Activated naive CD8-positive, alpha-beta T cell (primary cell): ENCODE measurements around the gene CSRP3.

ENCODE experiments used
- H3K27ac Mint-ChIP-seq: one replicate; pipeline ENCODE4 v1.8.0; 2021; ENCODE audit warnings: mixed read lengths
- H3K27me3 Mint-ChIP-seq: one replicate; pipeline ENCODE4 v1.8.0; 2021; ENCODE audit warnings: mixed read lengths
- H3K36me3 Mint-ChIP-seq: one replicate; pipeline ENCODE4 v1.8.0; 2021; ENCODE audit warnings: mixed read lengths
- H3K4me1 Mint-ChIP-seq: one replicate; pipeline ENCODE4 v1.8.0; 2021; ENCODE audit warnings: low read depth, mixed read lengths
- H3K4me3 Mint-ChIP-seq: one replicate; pipeline ENCODE4 v1.8.0; 2021; ENCODE audit warnings: mild to moderate bottlenecking, mixed read lengths
- H3K9me3 Mint-ChIP-seq: one replicate; pipeline ENCODE4 v1.8.0; 2021; ENCODE audit warnings: low read depth, mixed read lengths

The CSRP3 gene

DNA sequence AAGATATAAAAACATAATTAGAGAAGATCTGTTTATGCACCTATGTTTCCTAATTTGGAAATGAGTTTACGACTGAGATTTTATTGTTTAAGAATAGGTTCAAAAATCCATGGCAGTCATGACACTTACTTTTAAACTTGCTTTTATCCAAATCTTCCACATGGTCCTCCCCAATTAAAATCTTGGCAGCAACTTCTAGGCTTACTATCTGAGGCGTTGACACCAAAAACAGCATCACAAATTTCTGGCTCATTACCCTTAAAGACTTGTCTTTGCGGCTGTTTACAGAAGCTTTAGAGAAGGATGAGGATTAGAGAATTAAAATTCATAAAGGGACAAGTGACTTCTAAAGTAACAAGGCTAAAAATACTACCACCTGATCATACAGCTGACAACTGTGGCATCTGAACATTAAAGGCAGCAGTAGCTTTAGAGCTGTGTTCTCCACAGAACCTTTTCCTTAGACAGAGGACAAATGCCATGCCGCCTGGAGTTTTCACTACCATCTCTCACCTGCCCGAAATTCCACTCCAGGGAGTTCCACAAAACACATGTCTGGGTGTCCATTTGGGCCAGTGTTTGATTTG lies 32.5 kb upstream of the CSRP3 start:
- Mint-ChIP-seq H3K9me3 (no peaks in the 10 kb centered on the region), H3K4me1 (no peaks in the 10 kb centered on the region), H3K27ac (no peak overlapping the region), H3K27me3 (peaks cover 7% of the 10 kb centered on the region), H3K4me3 (no peak overlapping the region), H3K36me3 (no peaks in the 10 kb centered on the region)

DNA sequence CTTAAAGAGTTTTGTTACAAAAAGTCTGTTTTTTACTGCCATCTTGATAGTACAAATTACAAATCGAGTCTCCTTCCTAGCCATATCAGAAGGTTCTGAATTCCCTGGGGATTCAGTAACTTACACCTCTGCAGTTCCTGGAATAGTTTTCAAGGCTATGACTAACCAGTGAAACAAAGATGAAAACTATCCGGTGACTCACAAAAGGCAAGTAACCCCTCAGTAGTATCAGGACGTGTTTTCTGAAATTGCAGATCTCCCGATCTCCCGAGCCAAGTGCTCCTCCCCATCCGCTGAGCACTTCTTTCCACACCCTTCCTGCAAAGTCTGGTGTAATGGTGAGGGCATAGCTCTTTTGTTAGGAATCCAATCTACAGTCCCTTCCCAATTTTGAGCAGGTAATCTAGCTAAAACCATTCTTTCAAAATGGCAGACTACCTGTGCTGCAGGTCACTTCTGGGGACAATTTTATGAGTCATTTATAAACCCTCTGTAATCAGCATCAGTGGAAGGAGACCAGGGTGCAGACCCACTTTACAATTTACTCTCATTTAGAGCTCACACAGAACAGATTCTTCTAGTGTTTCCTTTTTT lies 31.2 kb upstream of the CSRP3 start:
- H3K36me3 Mint-ChIP-seq = no peaks in the 10 kb centered on the region
- H3K9me3 Mint-ChIP-seq = no peaks in the 10 kb centered on the region
- no peak overlapping the region for H3K4me3 Mint-ChIP-seq
- H3K27me3 Mint-ChIP-seq = peaks cover 4% of the 10 kb centered on the region
- H3K27ac Mint-ChIP-seq = no peak overlapping the region
- H3K4me1 Mint-ChIP-seq = no peaks in the 10 kb centered on the region

DNA sequence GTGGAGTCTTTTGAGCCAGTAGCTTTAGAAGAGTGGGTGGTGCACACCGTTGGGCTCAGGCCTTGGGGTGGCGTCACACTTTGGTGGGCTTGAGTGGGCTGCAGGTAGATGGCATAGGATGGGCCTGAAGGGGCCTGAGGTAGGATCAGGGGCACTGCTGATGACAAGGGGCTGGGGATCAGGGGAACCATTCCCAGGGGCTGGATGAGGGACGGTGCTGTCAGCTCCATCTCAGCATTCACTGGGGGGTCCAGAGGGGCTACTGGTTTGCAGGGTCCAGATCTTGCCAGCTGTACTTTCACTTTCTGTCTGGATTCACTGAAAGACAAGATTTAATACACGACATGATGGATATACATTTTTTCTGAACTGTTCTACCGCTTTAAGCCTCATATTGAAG lies 27.9 kb upstream of the CSRP3 start:
- Mint-ChIP-seq H3K27me3 (no peaks in the 10 kb centered on the region), H3K36me3 (no peaks in the 10 kb centered on the region), H3K9me3 (no peaks in the 10 kb centered on the region), H3K27ac (no peak overlapping the region), H3K4me1 (no peaks in the 10 kb centered on the region), H3K4me3 (no peak overlapping the region)

DNA sequence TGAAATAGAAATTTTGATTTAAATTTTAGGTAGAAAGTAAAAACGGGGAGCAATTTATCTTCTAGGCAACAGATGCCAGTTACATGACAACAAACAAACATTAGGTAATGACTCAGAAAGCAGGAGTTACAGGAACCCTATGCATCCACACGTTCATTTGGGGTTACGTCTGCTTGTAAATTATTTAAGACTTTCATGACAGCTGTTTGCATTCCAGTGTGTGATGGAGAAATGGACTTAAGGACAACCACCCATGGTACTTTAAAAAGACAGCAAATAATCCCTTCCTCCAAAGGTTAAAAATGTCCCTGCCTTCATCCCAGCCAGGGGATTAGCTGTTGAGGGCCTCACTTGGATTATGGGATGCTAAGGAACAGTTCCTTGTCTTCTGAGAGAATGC lies 27.2 kb upstream of the CSRP3 start:
- Mint-ChIP-seq H3K36me3 (no peaks in the 10 kb centered on the region), H3K4me1 (no peaks in the 10 kb centered on the region), H3K4me3 (no peak overlapping the region), H3K27ac (no peak overlapping the region), H3K27me3 (no peaks in the 10 kb centered on the region), H3K9me3 (no peaks in the 10 kb centered on the region)

DNA sequence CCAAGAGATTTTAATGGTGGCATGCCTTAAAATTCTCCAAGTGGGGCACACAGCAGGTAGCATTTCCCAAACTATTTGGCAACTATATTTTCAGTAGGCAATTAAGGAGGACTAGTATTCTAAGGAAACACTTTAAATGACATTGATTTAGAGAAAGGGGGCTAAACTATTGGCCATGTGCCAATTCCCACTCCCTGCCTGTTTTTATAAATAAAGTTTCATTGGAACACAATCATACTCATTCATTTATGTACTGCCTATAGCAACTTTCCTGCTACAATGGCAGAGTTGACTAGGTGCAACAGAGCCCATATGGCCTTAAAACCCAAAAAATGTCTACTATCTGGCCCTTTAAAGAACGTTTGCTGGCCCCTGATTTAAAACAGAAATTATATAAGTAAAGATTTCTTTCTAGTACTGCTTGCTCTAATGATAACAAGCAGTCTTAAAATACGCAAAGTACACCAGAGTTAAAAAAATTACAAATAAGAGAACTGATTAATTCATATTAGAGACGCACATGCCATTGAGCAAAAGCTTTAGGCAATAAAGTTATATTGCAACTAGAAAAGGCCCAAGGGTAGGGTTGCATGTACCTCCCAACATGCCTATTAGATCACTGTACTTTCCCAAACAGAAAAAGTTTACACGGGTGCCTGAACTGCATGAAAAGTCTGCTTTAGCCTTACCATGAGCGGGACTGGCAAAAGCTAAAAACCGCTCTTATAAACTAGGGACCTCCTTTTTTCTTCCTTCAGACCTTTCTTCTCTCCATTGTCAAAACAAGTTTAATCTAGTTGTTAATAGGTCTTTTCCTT lies 24.8 kb upstream of the CSRP3 start:
- Mint-ChIP-seq H3K27ac (no peak overlapping the region), H3K4me1 (no peaks in the 10 kb centered on the region), H3K27me3 (no peaks in the 10 kb centered on the region), H3K9me3 (no peaks in the 10 kb centered on the region), H3K4me3 (no peak overlapping the region), H3K36me3 (no peaks in the 10 kb centered on the region)

DNA sequence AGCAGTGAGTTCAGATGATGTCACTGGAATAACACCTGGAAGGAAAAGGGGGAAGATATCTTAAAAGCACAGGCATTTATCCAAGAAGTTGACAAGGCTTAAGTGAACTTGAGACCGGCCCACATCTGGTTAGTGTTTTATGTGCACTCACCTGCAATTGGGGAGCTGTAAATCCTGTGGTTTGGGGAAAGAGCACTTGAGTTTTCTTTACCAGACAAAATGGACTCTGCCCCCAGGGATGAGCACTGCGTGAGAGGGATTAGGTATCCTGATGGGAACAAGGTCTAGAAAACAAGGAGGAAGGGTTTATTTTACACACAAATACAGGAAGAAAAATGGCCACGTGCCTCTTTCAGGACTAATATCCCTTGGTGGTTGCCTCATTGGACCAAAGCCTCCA lies 23.8 kb upstream of the CSRP3 start:
- no peak overlapping the region for H3K27ac Mint-ChIP-seq
- H3K27me3 Mint-ChIP-seq = no peaks in the 10 kb centered on the region
- H3K9me3 Mint-ChIP-seq = no peaks in the 10 kb centered on the region
- no peak overlapping the region for H3K4me3 Mint-ChIP-seq
- no peaks in the 10 kb centered on the region for H3K4me1 Mint-ChIP-seq
- no peaks in the 10 kb centered on the region for H3K36me3 Mint-ChIP-seq

DNA sequence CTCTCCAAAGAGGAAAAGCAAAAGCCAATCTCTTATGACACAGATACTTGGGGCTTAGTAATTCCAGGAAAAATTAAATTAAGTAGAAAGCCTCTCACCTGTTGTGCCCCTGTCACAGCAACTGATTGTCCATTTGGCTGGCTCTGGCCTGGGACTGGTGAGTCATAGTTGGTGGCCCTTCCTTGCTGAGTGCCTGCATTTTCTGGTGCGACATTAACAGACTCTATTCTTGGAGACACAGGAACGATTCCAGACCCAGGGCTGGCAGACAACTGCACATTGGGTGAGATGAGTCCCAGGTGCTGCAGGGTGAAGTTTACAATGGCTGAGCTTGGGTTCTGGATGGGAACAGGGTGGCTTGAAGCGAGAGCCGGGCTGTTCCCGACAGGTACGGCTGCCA lies 23.3 kb upstream of the CSRP3 start:
- Mint-ChIP-seq H3K27ac (no peak overlapping the region), H3K9me3 (no peaks in the 10 kb centered on the region), H3K36me3 (no peaks in the 10 kb centered on the region), H3K4me3 (no peak overlapping the region), H3K4me1 (no peaks in the 10 kb centered on the region), H3K27me3 (no peaks in the 10 kb centered on the region)

DNA sequence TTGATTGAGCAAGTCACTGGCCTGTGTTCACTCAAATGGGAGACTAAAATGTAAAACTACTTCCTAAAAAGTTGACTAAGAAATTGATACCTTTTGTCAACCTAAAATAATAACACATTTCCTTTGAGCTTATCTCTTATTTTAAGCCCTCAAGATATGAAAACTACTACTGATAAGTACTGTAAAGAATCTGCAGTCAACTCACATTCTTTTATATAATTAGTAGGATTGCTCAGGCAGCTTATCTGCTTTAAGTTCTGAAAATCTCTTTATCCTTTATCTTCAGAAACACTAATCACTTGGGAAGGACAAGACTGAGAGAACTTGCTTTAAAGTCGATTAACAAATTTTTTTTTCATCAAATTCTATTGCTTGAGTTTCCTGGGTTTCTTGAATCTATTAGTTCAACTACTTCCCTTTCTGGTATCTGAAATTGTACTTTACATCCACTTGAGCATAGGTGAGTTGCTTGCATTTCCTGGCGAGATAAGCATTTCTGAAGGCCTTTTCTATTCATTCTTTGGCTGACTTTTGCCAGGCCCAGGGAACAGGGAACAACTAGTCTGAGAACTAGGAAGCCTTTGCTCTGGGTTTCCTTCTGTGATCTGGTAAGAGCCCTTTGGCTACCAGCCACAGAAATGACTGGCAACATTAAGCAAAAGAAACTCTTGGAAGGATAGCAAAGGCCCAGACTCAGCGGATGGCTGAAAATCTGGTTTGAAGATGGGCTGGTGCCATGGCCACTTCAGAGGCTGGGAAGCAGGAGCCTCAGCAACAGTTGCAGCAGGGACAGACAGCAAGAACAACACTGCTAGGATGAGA lies 19.3 kb upstream of the CSRP3 start:
- Mint-ChIP-seq H3K27ac (no peak overlapping the region), H3K27me3 (no peaks in the 10 kb centered on the region), H3K36me3 (no peaks in the 10 kb centered on the region), H3K4me1 (no peaks in the 10 kb centered on the region), H3K4me3 (no peak overlapping the region), H3K9me3 (no peaks in the 10 kb centered on the region)

DNA sequence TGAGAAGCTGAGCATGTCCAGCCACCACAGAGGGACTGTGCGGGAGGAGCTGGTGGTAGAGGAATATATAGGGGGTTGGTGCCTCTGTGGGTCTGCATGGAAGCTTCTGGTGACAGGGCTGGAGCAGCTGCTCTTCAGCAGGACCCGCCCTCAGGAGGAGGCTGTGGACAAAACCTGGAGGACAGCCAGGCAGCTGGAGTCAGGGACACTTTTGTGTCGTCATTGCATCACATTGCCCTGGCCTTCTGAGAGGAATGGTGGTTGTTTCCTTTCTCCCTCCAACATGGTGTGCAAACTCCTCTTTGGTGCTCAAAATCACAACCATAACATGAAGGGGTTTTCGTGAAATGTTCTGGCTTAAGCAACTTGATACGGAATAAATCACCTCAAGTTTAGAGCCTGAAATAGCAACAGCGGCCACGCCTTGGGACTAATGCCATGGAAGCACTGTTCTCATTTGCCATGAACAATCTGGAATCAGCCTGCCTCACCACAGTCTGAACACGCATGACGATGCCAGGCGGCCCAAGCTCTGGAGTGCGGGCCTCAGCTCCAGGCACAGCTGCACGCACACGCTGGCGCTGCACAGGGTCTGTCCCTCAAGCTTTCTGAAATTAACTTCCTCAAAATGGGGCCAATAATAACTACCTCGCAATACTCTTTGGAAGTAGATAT lies 17.1 kb upstream of the CSRP3 start:
- no peak overlapping the region for H3K27ac Mint-ChIP-seq
- peaks cover 2% of the 10 kb centered on the region for H3K27me3 Mint-ChIP-seq
- no peak overlapping the region for H3K4me3 Mint-ChIP-seq
- H3K9me3 Mint-ChIP-seq = no peaks in the 10 kb centered on the region
- no peaks in the 10 kb centered on the region for H3K4me1 Mint-ChIP-seq
- H3K36me3 Mint-ChIP-seq = no peaks in the 10 kb centered on the region

DNA sequence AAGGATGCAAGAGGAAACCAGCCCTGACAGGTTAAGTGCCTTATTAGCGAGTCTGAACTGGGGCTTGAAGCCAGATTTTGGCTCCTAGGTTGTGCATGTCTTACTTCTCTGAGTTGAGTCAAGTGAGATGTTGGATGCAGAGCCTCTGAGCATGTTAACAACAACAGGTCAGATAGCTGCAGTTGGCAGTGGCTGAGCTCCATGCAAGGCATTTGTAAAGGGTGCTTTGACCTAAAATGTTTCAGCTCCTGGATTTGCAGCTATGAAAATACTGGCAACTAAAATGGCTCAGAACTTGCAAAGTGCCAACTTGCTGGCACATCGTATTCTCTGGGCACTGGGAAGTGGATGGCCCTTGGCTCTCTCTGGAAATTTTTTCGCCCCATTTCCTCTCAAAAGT lies 16.4 kb upstream of the CSRP3 start:
- peaks cover 2% of the 10 kb centered on the region for H3K27me3 Mint-ChIP-seq
- no peaks in the 10 kb centered on the region for H3K4me1 Mint-ChIP-seq
- no peak overlapping the region for H3K27ac Mint-ChIP-seq
- H3K4me3 Mint-ChIP-seq = no peak overlapping the region
- no peaks in the 10 kb centered on the region for H3K9me3 Mint-ChIP-seq
- no peaks in the 10 kb centered on the region for H3K36me3 Mint-ChIP-seq

DNA sequence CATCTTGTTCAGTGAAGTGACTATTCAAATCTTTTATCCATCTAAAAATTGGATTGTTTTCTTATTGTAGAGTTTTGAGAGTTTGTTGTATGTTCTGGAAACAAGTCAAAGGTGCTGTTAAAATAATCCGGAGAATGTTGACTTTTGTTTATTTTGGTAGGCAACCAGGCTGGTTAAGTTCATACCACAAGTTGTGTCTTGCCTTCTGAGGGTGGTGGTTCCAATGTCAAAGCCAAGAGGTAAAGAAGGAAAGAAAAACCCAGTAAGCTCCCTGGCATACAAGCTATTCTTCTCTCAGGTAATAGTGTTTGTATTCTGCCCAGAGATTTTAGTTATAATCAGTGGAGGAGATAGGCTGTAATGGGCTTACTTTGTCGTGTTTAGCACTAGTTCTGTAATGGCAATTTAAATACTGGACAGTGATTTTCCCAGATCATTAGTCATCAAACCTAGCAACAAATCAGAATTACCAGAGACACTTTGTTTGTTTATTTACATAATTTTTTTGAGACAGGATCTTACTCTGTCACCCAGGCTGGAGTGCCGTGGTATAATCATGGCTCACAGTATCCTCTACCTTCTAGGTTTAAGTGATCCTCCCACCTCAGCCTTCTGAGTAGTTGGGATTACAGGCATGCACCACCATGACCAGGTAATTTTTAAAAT lies 15.1 kb upstream of the CSRP3 start:
- no peak overlapping the region for H3K27ac Mint-ChIP-seq
- no peaks in the 10 kb centered on the region for H3K9me3 Mint-ChIP-seq
- H3K27me3 Mint-ChIP-seq = peaks cover 5% of the 10 kb centered on the region
- no peak overlapping the region for H3K4me3 Mint-ChIP-seq
- H3K36me3 Mint-ChIP-seq = no peaks in the 10 kb centered on the region
- no peaks in the 10 kb centered on the region for H3K4me1 Mint-ChIP-seq

DNA sequence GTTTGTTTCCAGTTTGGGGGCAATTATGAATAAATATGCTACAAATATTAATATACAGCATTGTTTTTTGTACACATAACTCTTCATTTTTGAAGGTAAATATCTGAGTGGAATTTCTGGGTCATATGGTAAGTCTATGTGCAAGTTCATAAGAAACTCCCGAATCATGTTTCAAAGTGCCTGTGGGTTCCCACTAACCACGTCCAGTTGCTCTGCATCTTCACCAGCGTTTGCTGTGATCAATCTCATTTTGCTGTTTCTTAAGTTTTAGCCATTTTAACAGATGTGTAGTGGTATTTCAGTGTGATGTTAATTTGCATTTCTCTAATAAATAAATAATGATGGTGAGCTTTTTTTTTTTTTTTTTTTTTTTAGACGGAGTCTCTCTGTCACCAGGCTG lies 14.2 kb upstream of the CSRP3 start:
- no peak overlapping the region for H3K4me3 Mint-ChIP-seq
- H3K36me3 Mint-ChIP-seq = no peaks in the 10 kb centered on the region
- no peaks in the 10 kb centered on the region for H3K4me1 Mint-ChIP-seq
- no peaks in the 10 kb centered on the region for H3K9me3 Mint-ChIP-seq
- H3K27me3 Mint-ChIP-seq = peaks cover 5% of the 10 kb centered on the region
- H3K27ac Mint-ChIP-seq = no peak overlapping the region

DNA sequence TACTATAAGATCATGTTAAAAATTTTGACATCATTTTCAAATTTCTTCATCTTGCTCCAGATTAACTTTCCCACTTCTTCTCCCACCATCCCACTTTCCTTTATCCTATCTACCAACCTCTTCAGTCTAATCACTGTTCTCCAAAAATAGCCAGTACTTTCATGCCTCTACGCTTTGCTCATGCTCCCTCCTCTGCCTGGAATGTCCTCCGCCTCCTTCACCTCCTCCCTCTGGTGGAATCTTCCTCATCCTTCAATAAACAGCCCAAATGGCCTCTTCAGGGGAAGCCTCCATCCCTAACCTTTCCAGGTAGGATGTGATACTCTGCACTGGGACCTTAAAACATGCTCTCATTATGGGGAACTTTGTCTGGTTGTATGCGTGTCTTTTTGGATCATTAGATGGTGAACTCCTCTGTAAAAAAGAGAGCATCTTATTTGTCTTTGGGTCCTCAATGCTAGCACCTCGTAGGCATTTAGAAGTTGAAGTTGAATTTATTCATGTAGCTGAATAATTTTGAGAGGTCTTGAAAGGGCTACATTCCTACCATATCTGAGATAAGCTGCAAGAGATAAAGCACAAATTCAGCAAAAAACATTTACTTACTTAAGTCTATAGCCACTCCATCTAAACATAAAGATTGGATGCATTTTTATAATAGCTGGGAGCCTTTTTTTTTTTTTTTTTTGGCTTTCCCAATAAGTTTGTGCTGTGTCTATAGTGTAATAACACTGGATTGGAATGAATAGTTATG lies 8.0 kb upstream of the CSRP3 start:
- H3K9me3 Mint-ChIP-seq = no peaks in the 10 kb centered on the region
- no peaks in the 10 kb centered on the region for H3K4me1 Mint-ChIP-seq
- H3K27me3 Mint-ChIP-seq = peaks cover 6% of the 10 kb centered on the region
- H3K4me3 Mint-ChIP-seq = no peak overlapping the region
- H3K27ac Mint-ChIP-seq = no peak overlapping the region
- no peaks in the 10 kb centered on the region for H3K36me3 Mint-ChIP-seq
